Ishikawa (cell line): ENCODE data around the gene NOS1AP.

ENCODE experiments used
- CEBPB ChIP-seq: IDR thresholded peaks from 2 replicates; pipeline ENCODE4 v1.6.1; 2012
- CREB1 ChIP-seq: IDR thresholded peaks from 2 replicates; pipeline ENCODE4 v1.6.1; 2012; ENCODE audit warnings: low read depth
- EGR1 ChIP-seq: IDR thresholded peaks from 2 replicates; pipeline ENCODE4 v1.6.1; 2012
- EP300 ChIP-seq: IDR thresholded peaks from 2 replicates; pipeline ENCODE4 v1.6.1; 2012; ENCODE audit warnings: borderline replicate concordance
- FOXM1 ChIP-seq: IDR thresholded peaks from 2 replicates; pipeline ENCODE4 v1.6.1; 2012; ENCODE audit warnings: low read depth, borderline replicate concordance
- MAX ChIP-seq: IDR thresholded peaks from 2 replicates; pipeline ENCODE4 v1.6.1; 2012
- NFIC ChIP-seq: IDR thresholded peaks from 2 replicates; pipeline ENCODE4 v1.6.1; 2012
- RAD21 ChIP-seq: IDR thresholded peaks from 2 replicates; pipeline ENCODE4 v1.6.1; 2012; ENCODE audit warnings: low read depth
- TAF1 ChIP-seq: IDR thresholded peaks from 2 replicates; pipeline ENCODE4 v1.6.1; 2012; ENCODE audit warnings: low read depth, mild to moderate bottlenecking
- TCF12 ChIP-seq: IDR thresholded peaks from 2 replicates; pipeline ENCODE4 v1.6.1; 2012; ENCODE audit warnings: low read depth
- TEAD4 ChIP-seq: IDR thresholded peaks from 2 replicates; pipeline ENCODE4 v1.6.1; 2012
- USF1 ChIP-seq: IDR thresholded peaks from 2 replicates; pipeline ENCODE4 v1.6.1; 2012
- YY1 ChIP-seq: IDR thresholded peaks from 2 replicates; pipeline ENCODE4 v1.6.1; 2012; ENCODE audit warnings: low read depth
- ZBTB7A ChIP-seq: IDR thresholded peaks from 2 replicates; pipeline ENCODE4 v1.6.1; 2012; ENCODE audit warnings: low read depth
- TF ChIP-seq, protein P1 (sequence below): IDR thresholded peaks from 2 replicates; pipeline ENCODE4 v1.6.1; 2012; ENCODE audit warnings: low read depth, mild to moderate bottlenecking

The NOS1AP gene

DNA sequence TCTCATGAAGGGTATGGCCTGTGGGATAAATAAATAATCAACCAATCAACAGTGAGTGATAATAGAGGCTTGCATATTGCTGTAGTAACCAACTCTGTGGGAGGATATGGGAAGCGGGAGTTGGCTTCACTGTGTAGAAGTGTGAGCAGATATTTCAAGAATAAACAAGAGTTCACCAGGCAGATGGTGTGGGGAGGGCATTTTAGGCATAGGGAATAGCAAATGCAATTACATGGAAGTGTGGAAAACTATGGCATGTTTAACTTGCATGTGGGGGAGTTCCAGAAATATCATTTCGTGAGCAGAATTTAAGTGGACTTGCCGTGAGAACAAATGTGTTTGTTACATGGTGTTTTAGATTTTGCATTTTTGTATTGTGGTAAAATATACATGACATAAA, 211.9 kb downstream of the NOS1AP start:
- TF ChIP-seq FOXM1 (no peak), EP300 (no peak), CREB1 (no peak), TCF12 (no peak), EGR1 (no peak)

GRCh38 chr1:162283657-162284056, 214.2 kb downstream of the NOS1AP start:
- no peak for TF ChIP-seq NFIC
- no peak for TF ChIP-seq CEBPB
- no peak for TF ChIP-seq MAX
- TF ChIP-seq RAD21: no peak

- TF ChIP-seq EGR1 (no peak), ZBTB7A (no peak), YY1 (no peak)
Observed at GRCh38 chr1:162284206-162284955, 214.9 kb downstream of the NOS1AP start.

- TF ChIP-seq ZBTB7A: no peak
- TF ChIP-seq TEAD4: peak; percentile 47
- TF ChIP-seq EGR1: no peak
- peak; percentile 76 for TF ChIP-seq NFIC
- no peak for TF ChIP-seq YY1
- no peak for TF ChIP-seq FOXM1
- TF ChIP-seq EP300: no peak; the same call in 1 of the 2 replicates
- peak; percentile 40; the same call in 1 of the 2 replicates for TF ChIP-seq TCF12
- TF ChIP-seq, protein P1, sequence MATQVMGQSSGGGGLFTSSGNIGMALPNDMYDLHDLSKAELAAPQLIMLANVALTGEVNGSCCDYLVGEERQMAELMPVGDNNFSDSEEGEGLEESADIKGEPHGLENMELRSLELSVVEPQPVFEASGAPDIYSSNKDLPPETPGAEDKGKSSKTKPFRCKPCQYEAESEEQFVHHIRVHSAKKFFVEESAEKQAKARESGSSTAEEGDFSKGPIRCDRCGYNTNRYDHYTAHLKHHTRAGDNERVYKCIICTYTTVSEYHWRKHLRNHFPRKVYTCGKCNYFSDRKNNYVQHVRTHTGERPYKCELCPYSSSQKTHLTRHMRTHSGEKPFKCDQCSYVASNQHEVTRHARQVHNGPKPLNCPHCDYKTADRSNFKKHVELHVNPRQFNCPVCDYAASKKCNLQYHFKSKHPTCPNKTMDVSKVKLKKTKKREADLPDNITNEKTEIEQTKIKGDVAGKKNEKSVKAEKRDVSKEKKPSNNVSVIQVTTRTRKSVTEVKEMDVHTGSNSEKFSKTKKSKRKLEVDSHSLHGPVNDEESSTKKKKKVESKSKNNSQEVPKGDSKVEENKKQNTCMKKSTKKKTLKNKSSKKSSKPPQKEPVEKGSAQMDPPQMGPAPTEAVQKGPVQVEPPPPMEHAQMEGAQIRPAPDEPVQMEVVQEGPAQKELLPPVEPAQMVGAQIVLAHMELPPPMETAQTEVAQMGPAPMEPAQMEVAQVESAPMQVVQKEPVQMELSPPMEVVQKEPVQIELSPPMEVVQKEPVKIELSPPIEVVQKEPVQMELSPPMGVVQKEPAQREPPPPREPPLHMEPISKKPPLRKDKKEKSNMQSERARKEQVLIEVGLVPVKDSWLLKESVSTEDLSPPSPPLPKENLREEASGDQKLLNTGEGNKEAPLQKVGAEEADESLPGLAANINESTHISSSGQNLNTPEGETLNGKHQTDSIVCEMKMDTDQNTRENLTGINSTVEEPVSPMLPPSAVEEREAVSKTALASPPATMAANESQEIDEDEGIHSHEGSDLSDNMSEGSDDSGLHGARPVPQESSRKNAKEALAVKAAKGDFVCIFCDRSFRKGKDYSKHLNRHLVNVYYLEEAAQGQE: no peak
- no peak for TF ChIP-seq CREB1
- TF ChIP-seq MAX: no peak
- 0 out of 2 replicates have a peak, but pooled peaks have one; percentile 19 for TF ChIP-seq USF1
- TF ChIP-seq TAF1: no peak
Observed at GRCh38 chr1:162285149-162285561, 215.7 kb downstream of the NOS1AP start.

GRCh38 chr1:162291000-162291399, 221.5 kb downstream of the NOS1AP start:
- TF ChIP-seq RAD21 (no peak), CEBPB (no peak), TEAD4 (no peak), YY1 (no peak), ZBTB7A (no peak), EP300 (no peak), USF1 (no peak), MAX (no peak), TCF12 (no peak), TAF1 (no peak), CREB1 (no peak), FOXM1 (no peak), NFIC (no peak), EGR1 (no peak)
- TF ChIP-seq, protein P1: no peak

GRCh38 chr1:162292422-162292849, 222.9 kb downstream of the NOS1AP start:
- TF ChIP-seq EGR1 (no peak), CREB1 (no peak), CEBPB (no peak), TAF1 (no peak), ZBTB7A (no peak), TCF12 (no peak), FOXM1 (no peak), EP300 (no peak), RAD21 (no peak), USF1 (no peak)
- TF ChIP-seq, protein P1: no peak
